Dermis blood vessel endothelial cell (primary cell): Measurements from ENCODE around the gene XIRP2. TPM values are rescaled to one million over a fixed set of nuclear protein-coding genes. Genes with fewer than 3 reads are reported as not detected.
"Not testable (repeated sequence)": the region's sequence is repeated elsewhere in the genome, so short reads cannot be mapped to it uniquely, and the experiment has no call there.

ENCODE experiments used
- DNase-seq: peaks from one replicate; pipeline ENCODE4 v3.0.0; 2010
- total RNA-seq: library from RNA; depleted of rRNA; stranded (reverse); fragments of >200 nt; gene quantifications from 2 replicates; pipeline ENCODE4 v1.2.3, GENCODE V29; 2014

Gene XIRP2
- total RNA-seq, 1 donor from 2014 or later = not detected

DNA sequence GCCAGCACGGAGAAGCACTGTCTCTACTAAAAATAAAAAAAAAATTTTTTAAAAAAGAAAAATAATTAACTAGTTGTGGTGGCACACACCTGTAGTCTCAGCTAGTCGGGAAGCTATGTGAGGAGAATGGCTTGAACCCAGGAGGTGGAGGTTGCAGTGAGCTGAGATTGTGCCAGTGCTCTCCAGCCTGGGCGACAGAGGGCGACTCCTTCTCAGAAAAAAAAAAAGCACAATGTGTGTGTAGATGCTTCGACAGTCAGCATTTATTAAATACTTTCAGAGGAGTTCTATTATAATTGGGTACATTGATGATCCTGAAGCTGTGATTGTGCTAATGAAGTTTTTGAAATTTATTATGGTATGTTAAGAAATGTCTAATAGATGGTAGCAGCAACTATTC, 46.5 kb downstream of the XIRP2 start:
- DNase-seq = no peak

DNA sequence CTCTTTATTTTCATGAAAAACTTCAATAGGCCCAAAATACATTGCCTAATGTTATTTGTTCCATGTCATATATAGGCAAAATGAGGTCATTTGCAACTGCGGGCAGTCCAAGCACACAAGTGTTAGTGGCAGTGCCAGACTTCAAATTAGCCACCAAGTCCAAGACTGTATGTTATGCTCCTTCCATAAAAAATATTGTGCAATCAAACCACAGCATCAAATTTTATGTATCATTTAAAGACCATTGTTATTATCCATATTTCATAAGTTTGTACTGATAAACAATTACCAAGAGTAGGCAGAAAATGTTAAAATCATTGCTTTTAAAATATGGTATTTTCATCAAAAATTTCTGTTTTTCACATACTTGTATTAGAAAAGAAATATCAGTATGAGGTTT, 54.1 kb downstream of the XIRP2 start:
- no peak for DNase-seq

DNA sequence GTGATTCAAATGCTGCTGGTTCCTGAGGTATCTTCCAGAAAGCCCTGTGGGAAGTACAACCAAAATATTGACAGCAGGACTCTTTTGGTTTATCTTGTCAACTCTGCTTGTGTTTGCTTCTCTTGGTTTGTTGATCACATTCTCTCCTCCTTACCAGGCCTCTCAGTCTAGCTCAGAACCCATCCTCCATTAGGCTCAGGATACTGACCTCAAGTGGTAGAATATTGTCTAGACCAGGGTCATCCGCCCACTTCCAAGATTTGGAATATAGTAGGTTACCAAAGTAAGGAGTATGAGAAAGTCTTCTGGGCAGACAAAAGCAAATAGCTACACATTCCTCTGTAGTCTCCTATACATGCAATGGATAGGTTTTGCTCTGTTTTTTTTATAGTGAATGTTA, 56.6 kb downstream of the XIRP2 start:
- DNase-seq = no peak

DNA sequence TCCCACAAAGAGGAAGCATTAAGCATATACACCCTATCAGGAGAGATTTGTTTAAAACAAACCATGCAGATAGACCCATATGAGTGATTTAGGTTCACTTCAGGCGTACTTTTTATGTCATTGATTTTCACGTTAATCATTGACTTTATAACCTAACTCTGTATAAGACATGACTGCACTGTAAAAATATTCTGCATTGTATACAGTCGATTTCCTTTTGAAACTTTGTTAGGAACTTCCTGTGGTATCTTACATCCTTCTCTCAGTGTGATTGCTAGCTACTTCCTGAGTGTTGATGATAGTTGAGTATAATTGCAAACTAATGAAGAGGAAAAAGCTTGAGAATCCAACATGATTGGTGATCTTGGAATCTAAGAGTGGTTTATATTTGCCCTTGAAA, 69.4 kb downstream of the XIRP2 start:
- DNase-seq = no peak

DNA sequence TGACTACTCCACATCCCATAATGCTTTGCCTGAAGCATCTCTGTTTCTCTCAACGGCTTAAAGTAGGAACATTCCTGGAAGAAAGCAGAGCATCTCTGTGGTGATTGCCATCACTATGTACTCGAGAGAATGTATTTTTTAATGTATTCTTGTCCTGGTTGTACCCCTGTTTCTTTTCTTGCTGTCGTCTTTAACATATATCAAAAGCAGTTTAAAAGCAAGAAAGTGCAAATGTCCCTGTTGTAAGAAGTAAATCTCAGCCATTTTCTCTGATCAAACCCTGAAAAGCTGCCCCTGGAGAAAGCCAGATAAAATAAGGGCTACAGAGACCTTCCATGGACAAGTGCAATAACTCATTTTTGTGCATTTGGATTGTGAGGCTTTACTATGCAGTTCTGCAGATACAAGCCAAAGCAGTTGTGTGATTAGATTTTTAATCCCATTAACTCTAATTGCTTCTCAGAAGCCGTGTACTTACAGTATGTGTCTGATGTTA, 70.8 kb downstream of the XIRP2 start:
- no peak for DNase-seq

- DNase-seq = no peak
Observed at GRCh38 chr2:166959556-166959955, 71.3 kb downstream of the XIRP2 start.

GRCh38 chr2:166960702-166961270, 72.5 kb downstream of the XIRP2 start:
- no peak for DNase-seq

DNA sequence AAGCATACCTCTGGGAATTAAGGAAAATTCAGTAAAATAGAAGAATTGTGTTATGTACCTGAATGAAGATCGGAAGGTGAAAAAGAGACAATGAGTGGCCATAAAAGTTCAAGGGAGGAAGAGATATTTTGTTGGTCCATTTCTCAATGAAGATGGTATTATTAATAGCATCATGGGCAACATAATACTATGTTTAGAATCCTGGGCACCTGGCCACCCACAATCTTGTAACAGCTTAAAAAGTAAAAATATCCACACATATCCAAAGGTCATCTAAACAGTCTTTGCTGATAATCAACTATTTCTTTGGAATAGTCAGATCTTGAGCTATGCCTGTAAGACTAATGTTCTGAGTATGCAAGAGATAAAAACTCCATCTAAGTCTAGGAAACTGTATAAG, 73.7 kb downstream of the XIRP2 start:
- no peak for DNase-seq

GRCh38 chr2:166969486-166969885, 81.2 kb downstream of the XIRP2 start:
- no peak for DNase-seq

- no peak for DNase-seq
Observed at GRCh38 chr2:166972002-166972401, 83.7 kb downstream of the XIRP2 start.

GRCh38 chr2:166972418-166972817, 84.1 kb downstream of the XIRP2 start:
- no peak for DNase-seq

- no peak for DNase-seq
Observed at GRCh38 chr2:166984188-166984587, 95.9 kb downstream of the XIRP2 start.

- no peak for DNase-seq
Observed at GRCh38 chr2:166984797-166985196, 96.5 kb downstream of the XIRP2 start.

DNA sequence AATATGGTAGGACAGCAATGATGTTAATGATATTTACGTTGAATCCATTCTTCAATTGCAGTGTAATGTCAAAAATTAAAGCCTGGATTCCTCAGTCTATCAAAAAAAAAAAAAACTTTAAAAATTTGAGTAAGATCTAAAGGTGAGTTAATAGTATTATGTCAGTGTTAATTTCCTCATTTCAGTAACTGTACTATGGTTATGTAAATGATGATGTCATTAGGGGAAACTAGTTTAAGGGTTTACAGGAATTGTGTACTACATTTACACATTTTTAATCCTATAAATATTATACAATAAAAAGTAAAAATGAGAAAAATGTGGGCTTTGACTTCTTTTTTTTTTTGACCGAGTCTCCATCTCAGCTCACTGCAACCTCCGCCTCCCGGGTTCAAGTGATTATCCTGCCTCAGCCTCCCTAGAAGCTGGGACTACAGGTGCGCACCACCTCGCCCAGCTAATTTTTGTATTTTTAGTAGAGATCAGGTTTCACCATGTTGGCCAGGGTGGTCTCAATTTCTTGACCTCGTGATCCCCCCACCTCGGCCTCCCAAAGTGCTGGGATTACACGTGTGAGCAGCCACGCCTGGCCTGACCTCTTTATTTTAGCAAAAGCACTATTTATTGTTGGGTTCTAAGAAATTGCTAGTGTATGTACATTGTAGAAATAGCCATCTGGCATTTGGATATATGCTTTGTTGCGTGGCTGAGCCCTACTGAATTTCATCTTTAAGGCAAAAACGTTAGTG, 106.5 kb downstream of the XIRP2 start:
- no peak for DNase-seq

DNA sequence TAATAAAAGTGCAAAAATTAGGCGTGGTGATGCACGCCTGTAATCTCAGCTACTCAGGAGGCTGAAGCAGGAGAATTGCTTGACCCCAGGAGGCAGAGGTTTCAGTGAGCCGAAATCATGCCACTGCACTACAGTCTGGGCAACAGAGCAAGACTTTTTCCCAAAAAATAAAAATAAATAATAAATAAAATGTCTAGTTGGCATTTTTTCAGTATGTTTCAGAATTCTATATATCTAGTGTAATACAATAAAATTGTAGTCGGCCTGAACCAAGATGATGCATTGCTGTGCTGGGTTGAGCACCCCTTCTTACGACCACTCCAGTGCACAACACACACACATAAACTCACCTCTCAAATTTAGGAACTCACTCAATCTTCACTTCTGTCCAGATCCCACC, 108.2 kb downstream of the XIRP2 start:
- no peak for DNase-seq

DNA sequence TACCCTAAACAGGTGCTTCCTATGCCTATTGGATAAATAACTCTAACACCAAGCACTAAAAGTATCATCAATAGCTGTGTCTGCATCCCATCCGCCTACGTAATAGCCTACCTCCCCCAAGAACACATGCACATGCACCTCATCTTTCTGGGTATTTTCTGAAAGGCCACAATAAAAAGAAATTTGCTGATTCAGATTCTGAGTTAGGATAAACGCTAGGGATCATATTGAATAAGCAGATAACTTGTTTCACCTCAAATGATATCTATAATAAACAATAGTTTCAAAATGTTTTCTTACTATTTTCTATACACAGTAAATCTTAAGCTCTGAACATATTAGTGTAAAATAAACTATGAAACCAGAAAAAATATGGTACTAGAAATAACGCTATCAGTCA, 112.9 kb downstream of the XIRP2 start:
- DNase-seq = no peak

DNA sequence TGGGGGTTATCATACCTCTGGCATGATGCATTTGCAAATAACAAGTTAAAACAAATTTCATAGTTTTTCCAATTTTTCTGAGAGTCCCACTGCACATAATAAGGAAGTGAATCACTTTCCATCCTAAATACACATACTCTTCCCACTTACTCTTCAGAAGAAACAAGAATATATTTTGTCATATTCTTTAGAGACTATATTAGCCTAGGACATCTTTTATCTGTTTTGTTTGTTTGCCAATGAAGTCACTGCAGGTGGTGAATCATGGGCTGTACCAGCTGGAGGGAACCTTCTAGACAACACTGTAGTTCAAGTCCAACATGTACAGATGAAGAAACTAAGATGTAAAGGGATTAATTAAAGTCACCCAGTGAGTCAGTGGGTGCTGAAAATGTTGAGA, 116.8 kb downstream of the XIRP2 start:
- no peak for DNase-seq

DNA sequence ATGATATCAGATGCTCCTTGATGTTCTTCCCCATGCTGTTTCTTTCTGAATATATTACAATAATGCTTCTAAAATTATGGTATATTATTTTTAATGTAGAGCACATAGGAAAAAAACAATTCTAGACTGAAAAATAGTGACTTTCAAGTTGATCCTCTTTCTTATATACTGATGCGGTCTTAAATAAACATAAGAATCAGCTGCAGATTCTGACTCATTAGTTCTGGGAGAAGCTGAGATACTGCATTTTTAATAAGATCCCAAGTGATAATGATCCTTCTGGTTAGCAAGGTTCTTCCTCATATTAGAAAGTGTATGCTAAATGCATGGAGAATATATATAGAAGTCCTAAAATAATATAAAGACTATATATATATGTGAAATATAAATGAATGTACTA, 124.9 kb downstream of the XIRP2 start:
- DNase-seq = no peak

GRCh38 chr2:167015806-167016205, 127.5 kb downstream of the XIRP2 start:
- no peak for DNase-seq

DNA sequence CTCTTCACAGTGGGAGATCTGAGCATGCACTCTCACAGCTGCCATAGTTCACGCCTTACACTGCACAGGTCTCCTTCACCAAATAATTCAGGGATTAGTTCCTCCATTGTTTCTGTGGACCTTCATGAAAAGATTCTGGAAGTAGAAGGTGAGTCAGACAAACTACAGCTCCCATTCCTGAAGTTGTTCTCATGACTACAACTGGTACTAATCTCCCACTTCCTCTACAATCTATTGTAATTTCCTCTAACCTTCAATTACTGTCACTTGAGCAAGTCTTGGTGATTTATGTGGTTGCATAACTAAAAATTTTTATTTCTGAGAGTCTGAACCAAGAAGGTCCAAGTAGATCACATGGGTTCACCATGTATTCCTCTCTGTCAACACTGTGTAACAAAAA, 128.7 kb downstream of the XIRP2 start:
- no peak for DNase-seq

GRCh38 chr2:167018590-167018989, 130.3 kb downstream of the XIRP2 start:
- no peak for DNase-seq

- DNase-seq = no peak
Observed at GRCh38 chr2:167028503-167028902, 140.2 kb downstream of the XIRP2 start.

- DNase-seq = not testable (repeated sequence)
Observed at GRCh38 chr2:167034976-167035375, 146.7 kb downstream of the XIRP2 start.

- no peak for DNase-seq
Observed at GRCh38 chr2:167048829-167049228, 160.5 kb downstream of the XIRP2 start.

DNA sequence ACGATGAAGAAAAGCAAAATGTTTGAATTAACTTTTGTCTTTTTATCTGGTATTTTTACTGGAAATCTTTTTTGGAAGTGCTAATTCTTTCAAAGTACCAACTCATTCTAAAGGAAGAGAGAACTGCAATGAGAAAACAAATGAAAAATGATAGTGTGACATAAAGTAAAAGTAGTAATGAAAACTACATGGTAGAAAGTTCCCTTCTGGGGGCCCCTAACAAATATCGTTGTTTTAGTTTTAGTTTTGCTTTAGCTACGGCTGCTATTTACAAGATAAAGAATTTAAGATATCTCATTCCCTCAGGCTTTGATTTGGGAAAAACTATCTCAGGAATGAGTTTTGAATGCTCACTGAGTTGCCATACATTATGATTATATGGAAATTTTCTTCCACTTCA, 161.4 kb downstream of the XIRP2 start:
- no peak for DNase-seq
